Stimulated activated CD4-positive, alpha-beta T cell treated with anti-CD3 and anti-CD28 coated beads, Interleukin-1b, Interleukin-23, amount 100 ng/mL, for 48 hours (primary cell): ENCODE measurements around the gene LIN37.

ENCODE experiments used
- DNase-seq: peaks from one replicate; pipeline ENCODE4 v3.0.0-alpha.2; 2020

Gene LIN37

GRCh38 chr19:35748106-35749020, at the start of gene LIN37:
Gene LIN37, plus strand, starts transcription at chr19:35748576. Its CDS starts 149 bp downstream, at chr19:35748725.
- DNase-seq: peak; percentile 99

- DNase-seq: peak; percentile 97
Observed at GRCh38 chr19:35702223-35703012, 46.0 kb upstream of the LIN37 start.

- no peak for DNase-seq
Observed at GRCh38 chr19:35703343-35703742, 45.0 kb upstream of the LIN37 start.

GRCh38 chr19:35704218-35704617, 44.2 kb upstream of the LIN37 start, which contains the start of gene ZBTB32:
Gene ZBTB32, plus strand, starts transcription at chr19:35704558. Its CDS starts 10,069 bp downstream, at chr19:35714627.
- DNase-seq: no peak

- no peak for DNase-seq
Observed at GRCh38 chr19:35708391-35708790, 40.0 kb upstream of the LIN37 start.

GRCh38 chr19:35710784-35711723, 37.3 kb upstream of the LIN37 start:
- peak; percentile 84 for DNase-seq

- peak; percentile 92 for DNase-seq
Observed at GRCh38 chr19:35712567-35713505, 35.5 kb upstream of the LIN37 start.

GRCh38 chr19:35713506-35713850, 34.9 kb upstream of the LIN37 start:
- no peak for DNase-seq

GRCh38 chr19:35713904-35714495, 34.4 kb upstream of the LIN37 start:
- DNase-seq: no peak

GRCh38 chr19:35714601-35715354, 33.6 kb upstream of the LIN37 start:
- peak; percentile 58 for DNase-seq

GRCh38 chr19:35715355-35715809, 33.0 kb upstream of the LIN37 start:
- DNase-seq: no peak

GRCh38 chr19:35715981-35716800, 32.2 kb upstream of the LIN37 start:
- no peak for DNase-seq

GRCh38 chr19:35716801-35717664, 31.3 kb upstream of the LIN37 start:
- peak; percentile 97 for DNase-seq

GRCh38 chr19:35717665-35718344, 30.6 kb upstream of the LIN37 start, which contains the start of gene KMT2B:
Gene KMT2B, plus strand, starts transcription at chr19:35718003. Its CDS starts 16 bp downstream, at chr19:35718019.
- DNase-seq: no peak

- DNase-seq: peak; percentile 72
Observed at GRCh38 chr19:35718345-35719041, 29.9 kb upstream of the LIN37 start.

- no peak for DNase-seq
Observed at GRCh38 chr19:35719402-35720162, 28.8 kb upstream of the LIN37 start.
